Activated T-helper 9 cell treated with anti-CD3 and anti-CD28 coated beads, Interleukin-2, amount 50 U/mL, for 16 hours (primary cell): ENCODE results near the gene BFAR.
"Not testable (repeated sequence)": the region's sequence is repeated elsewhere in the genome, so short reads cannot be mapped to it uniquely, and the experiment has no call there.

Experiments
- DNase-seq: peaks from one replicate; pipeline ENCODE4 v3.0.0-alpha.2; 2020; ENCODE audit warnings: low read depth

BFAR gene

DNA sequence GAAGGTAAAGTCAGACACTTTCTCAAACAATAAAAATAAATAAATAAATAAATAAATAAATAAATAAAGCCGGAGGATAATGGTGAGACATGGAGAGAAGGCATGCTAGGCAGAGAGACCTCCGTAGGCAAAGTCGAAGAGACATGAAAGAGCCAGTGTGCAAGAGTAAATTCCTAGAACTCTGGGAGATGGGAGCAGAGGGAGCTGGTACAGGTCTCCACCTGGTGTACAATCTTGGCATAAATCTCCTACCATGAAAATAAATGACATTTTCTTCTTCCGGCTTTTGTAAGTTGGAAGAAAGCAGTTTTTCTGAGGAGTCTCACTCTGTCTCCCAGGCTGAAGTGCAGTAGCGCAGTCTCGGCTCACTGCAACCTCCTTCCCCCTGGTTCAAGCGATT lies 69.1 kb downstream of the BFAR start:
- DNase-seq: not testable (repeated sequence)

GRCh38 chr16:14702672-14703071 lies 69.9 kb downstream of the BFAR start:
- not testable (repeated sequence) for DNase-seq

- DNase-seq: not testable (repeated sequence)
These were observed 70.6 kb downstream of the BFAR start, which contains the start of gene NPIPA3 for GRCh38 chr16:14703156-14704011. Gene NPIPA3, plus strand, starts transcription at chr16:14703411. Its CDS starts 5,533 bp downstream, at chr16:14708944.
